WTC11 (cell line): Measurements from ENCODE around the gene RFX7.

Source experiments
- CREB1 ChIP-seq: sonication (generic); formaldehyde crosslinking; IDR thresholded peaks from 2 replicates; pipeline ENCODE4 v1.8.0; 2023; ENCODE audit warnings: mild to moderate bottlenecking, missing genetic modification reagents
- CTCF ChIP-seq: fragments of 200-600 bp; IDR thresholded peaks from 2 replicates; pipeline ENCODE4 v1.8.0; 2022; ENCODE audit warnings: antibody characterized with exemption
- FOXP4 ChIP-seq: sonication (generic); formaldehyde crosslinking; IDR thresholded peaks from 2 replicates; pipeline ENCODE4 v1.8.0; 2022; ENCODE audit warnings: mild to moderate bottlenecking, missing genetic modification reagents
- NR2C2 ChIP-seq: sonication (generic); formaldehyde crosslinking; IDR thresholded peaks from 2 replicates; pipeline ENCODE4 v1.8.0; 2022; ENCODE audit warnings: mild to moderate bottlenecking, missing genetic modification reagents
- OVOL2 ChIP-seq: fragments of 250-450 bp; sonication (Bioruptor Pico); IDR thresholded peaks from 2 replicates; pipeline ENCODE4 v1.9.0; 2021; ENCODE audit warnings: mild to moderate bottlenecking, borderline replicate concordance
- SP1 ChIP-seq: sonication (generic); formaldehyde crosslinking; conservative IDR thresholded peaks from 2 replicates; pipeline ENCODE4 v1.8.1; 2022; ENCODE audit warnings: missing genetic modification reagents
- ZNF263 ChIP-seq: sonication (generic); formaldehyde crosslinking; IDR thresholded peaks from 2 replicates; pipeline ENCODE4 v1.8.1; 2022; ENCODE audit warnings: low read depth, mild to moderate bottlenecking, moderate library complexity, missing genetic modification reagents
- TF ChIP-seq, protein P1 (sequence below): sonication (generic); formaldehyde crosslinking; conservative IDR thresholded peaks from 2 replicates; pipeline ENCODE4 v1.8.1; 2022; ENCODE audit warnings: mild to moderate bottlenecking, missing genetic modification reagents
- TF ChIP-seq, protein P2 (sequence below): sonication (generic); formaldehyde crosslinking; IDR thresholded peaks from 2 replicates; pipeline ENCODE4 v1.8.0; 2023; ENCODE audit warnings: mild to moderate bottlenecking, missing genetic modification reagents

- TF ChIP-seq CREB1, result no peak
- no peak for TF ChIP-seq SP1 (CRISPR knock-in tag)
- TF ChIP-seq, protein P1, sequence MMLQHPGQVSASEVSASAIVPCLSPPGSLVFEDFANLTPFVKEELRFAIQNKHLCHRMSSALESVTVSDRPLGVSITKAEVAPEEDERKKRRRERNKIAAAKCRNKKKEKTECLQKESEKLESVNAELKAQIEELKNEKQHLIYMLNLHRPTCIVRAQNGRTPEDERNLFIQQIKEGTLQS, result no peak
- no peak for TF ChIP-seq OVOL2 (CRISPR knock-in tag)
- no peak for TF ChIP-seq CTCF
- TF ChIP-seq ZNF263, result no peak
- no peak for TF ChIP-seq NR2C2 (CRISPR knock-in tag)
- TF ChIP-seq, protein P2, sequence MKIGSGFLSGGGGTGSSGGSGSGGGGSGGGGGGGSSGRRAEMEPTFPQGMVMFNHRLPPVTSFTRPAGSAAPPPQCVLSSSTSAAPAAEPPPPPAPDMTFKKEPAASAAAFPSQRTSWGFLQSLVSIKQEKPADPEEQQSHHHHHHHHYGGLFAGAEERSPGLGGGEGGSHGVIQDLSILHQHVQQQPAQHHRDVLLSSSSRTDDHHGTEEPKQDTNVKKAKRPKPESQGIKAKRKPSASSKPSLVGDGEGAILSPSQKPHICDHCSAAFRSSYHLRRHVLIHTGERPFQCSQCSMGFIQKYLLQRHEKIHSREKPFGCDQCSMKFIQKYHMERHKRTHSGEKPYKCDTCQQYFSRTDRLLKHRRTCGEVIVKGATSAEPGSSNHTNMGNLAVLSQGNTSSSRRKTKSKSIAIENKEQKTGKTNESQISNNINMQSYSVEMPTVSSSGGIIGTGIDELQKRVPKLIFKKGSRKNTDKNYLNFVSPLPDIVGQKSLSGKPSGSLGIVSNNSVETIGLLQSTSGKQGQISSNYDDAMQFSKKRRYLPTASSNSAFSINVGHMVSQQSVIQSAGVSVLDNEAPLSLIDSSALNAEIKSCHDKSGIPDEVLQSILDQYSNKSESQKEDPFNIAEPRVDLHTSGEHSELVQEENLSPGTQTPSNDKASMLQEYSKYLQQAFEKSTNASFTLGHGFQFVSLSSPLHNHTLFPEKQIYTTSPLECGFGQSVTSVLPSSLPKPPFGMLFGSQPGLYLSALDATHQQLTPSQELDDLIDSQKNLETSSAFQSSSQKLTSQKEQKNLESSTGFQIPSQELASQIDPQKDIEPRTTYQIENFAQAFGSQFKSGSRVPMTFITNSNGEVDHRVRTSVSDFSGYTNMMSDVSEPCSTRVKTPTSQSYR (CRISPR knock-in tag), result no peak
- TF ChIP-seq FOXP4 (CRISPR knock-in tag), result no peak
Observed at GRCh38 chr15:56059716-56060115, 184.0 kb downstream of the RFX7 start.
